DOHH2 (cell line): ENCODE data around the gene CAMSAP1.

Experiments used
- H3F3A ChIP-seq: fragments of 200-600 bp; sonication (generic), shearing (Covaris generic); 2 replicates; pipeline ENCODE4 v1.6.0; 2016; ENCODE audit warnings: antibody characterized with exemption, mild to moderate bottlenecking; ENCODE audit not compliant: control insufficient read depth, insufficient read depth
- H3K27ac ChIP-seq: fragments of 200-600 bp; sonication (generic); 2 replicates; pipeline ENCODE4 v1.5.1; 2014; ENCODE audit warnings: low read depth, mild to moderate bottlenecking, low read length, moderate library complexity
- H3K27me3 ChIP-seq: fragments of 200-600 bp; sonication (generic); 2 replicates; pipeline ENCODE4 v1.6.1; 2014; ENCODE audit warnings: mild to moderate bottlenecking, low read length, mixed read lengths; ENCODE audit not compliant: control insufficient read depth
- H3K36me3 ChIP-seq: fragments of 200-600 bp; sonication (generic); 2 replicates; pipeline ENCODE4 v1.6.1; 2014; ENCODE audit warnings: mild to moderate bottlenecking, low read length, moderate library complexity, mixed read lengths; ENCODE audit not compliant: control insufficient read depth
- H3K4me1 ChIP-seq: fragments of 200-600 bp; sonication (generic); 2 replicates; pipeline ENCODE4 v1.6.1; 2014; ENCODE audit warnings: mild to moderate bottlenecking, low read length, mixed read lengths; ENCODE audit not compliant: control insufficient read depth
- H3K4me2 ChIP-seq: fragments of 200-600 bp; sonication (generic); 2 replicates; pipeline ENCODE4 v1.6.0; 2014; ENCODE audit warnings: mild to moderate bottlenecking, low read length, moderate library complexity
- H3K4me3 ChIP-seq: fragments of 200-600 bp; sonication (generic); 2 replicates; pipeline ENCODE4 v1.5.1; 2014; ENCODE audit warnings: mild to moderate bottlenecking, low read length, mixed read lengths
- H3K79me2 ChIP-seq: fragments of 200-600 bp; sonication (generic); 2 replicates; pipeline ENCODE4 v1.6.1; 2014; ENCODE audit warnings: mild to moderate bottlenecking, low read length, mixed read lengths; ENCODE audit not compliant: control insufficient read depth
- H3K9me2 ChIP-seq: fragments of 200-600 bp; sonication (generic); replicated peaks from 2 replicates; pipeline ENCODE4 v1.6.1; 2014; ENCODE audit warnings: mild to moderate bottlenecking, low read length, mixed read lengths; ENCODE audit not compliant: control insufficient read depth
- H3K9me3 ChIP-seq: fragments of 200-600 bp; sonication (generic); 2 replicates; pipeline ENCODE4 v1.6.1; 2014; ENCODE audit warnings: antibody characterized with exemption, low read length, mixed read lengths; ENCODE audit not compliant: control insufficient read depth, insufficient read depth
- H4K20me1 ChIP-seq: fragments of 200-600 bp; sonication (generic); 2 replicates; pipeline ENCODE4 v1.6.0; 2014; ENCODE audit warnings: low read depth, mild to moderate bottlenecking, antibody characterized with exemption, low read length, moderate library complexity; ENCODE audit not compliant: control insufficient read depth, insufficient read depth
- EZH2phosphoT487 ChIP-seq: fragments of 200-600 bp; sonication (generic); IDR thresholded peaks from 2 replicates; pipeline ENCODE4 v1.6.1; 2017; ENCODE audit warnings: borderline replicate concordance, mild to moderate bottlenecking, antibody characterized with exemption, low read length, moderate library complexity, mixed read lengths
- TF ChIP-seq, protein P1 (sequence below): fragments of 200-600 bp; sonication (generic); IDR thresholded peaks from one replicate; pipeline ENCODE4 v1.5.1; 2014; ENCODE audit warnings: antibody characterized with exemption, mild to moderate bottlenecking, low read depth, low read length; ENCODE audit not compliant: poor library complexity, severe bottlenecking

CAMSAP1 gene

DNA sequence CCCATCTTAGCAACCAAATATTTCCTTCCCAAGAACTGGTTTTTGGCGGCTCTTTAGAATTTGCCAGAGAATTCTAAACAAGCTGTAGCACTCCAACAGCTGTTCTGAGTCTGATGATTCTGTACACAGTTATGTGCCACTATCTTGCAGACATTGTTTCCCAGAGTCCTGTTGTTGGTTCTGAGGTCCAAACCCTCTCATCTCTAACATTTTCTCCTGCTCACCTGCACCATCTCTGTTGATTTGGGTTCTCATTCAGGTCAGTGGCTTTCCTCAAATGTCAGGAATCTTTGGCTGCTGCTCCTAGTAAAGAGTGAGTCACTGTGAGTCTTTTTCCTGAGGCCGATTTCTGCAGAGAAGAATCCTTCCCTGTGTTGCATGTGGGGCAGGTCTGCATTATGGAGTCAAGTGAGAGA, 50.0 kb downstream of the CAMSAP1 start:
- H3K27ac ChIP-seq = no peak overlapping the region
- H3K4me3 ChIP-seq = no peak overlapping the region

DNA sequence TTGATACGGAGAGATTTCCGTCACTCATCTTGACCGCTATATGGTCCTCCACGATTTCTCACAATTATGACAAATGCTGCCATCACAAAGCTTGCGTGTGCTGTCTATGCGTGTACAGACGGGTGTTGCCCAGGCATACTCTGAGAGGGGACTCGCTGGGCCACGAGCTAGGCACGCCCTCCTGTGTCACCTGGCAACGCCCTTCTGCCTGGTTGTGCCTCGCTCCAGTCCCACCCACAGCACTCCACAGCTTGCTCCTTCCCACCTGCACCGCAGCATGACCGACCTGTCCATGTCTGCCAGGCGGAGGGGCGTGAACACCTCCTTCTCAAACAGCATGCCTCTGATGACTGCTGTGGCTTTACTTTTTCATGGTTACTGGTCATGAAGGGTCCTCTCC, 55.6 kb downstream of the CAMSAP1 start:
- H3K79me2 ChIP-seq = no peaks in the 10 kb centered on the region
- peaks cover 4% of the 10 kb centered on the region; the same call in 1 of the 2 replicates for H3K4me1 ChIP-seq
- H4K20me1 ChIP-seq = peaks cover 3% of the 10 kb centered on the region; the same call in 1 of the 2 replicates
- H3K4me2 ChIP-seq = no peak overlapping the region
- H3K27ac ChIP-seq = no peak overlapping the region
- H3K27me3 ChIP-seq = no peaks in the 10 kb centered on the region
- no peaks in the 10 kb centered on the region for H3K9me2 ChIP-seq
- H3F3A ChIP-seq = peaks cover 6% of the 10 kb centered on the region; the same call in 1 of the 2 replicates
- TF ChIP-seq, protein P1, sequence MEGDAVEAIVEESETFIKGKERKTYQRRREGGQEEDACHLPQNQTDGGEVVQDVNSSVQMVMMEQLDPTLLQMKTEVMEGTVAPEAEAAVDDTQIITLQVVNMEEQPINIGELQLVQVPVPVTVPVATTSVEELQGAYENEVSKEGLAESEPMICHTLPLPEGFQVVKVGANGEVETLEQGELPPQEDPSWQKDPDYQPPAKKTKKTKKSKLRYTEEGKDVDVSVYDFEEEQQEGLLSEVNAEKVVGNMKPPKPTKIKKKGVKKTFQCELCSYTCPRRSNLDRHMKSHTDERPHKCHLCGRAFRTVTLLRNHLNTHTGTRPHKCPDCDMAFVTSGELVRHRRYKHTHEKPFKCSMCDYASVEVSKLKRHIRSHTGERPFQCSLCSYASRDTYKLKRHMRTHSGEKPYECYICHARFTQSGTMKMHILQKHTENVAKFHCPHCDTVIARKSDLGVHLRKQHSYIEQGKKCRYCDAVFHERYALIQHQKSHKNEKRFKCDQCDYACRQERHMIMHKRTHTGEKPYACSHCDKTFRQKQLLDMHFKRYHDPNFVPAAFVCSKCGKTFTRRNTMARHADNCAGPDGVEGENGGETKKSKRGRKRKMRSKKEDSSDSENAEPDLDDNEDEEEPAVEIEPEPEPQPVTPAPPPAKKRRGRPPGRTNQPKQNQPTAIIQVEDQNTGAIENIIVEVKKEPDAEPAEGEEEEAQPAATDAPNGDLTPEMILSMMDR = no peak
- TF ChIP-seq EZH2phosphoT487 = no peak
- peaks cover 12% of the 10 kb centered on the region; the same call in 1 of the 2 replicates for H3K36me3 ChIP-seq
- H3K9me3 ChIP-seq = no peaks in the 10 kb centered on the region
- H3K4me3 ChIP-seq = no peak overlapping the region

More for the DNA sequence above, 50.0 kb downstream of the CAMSAP1 start:
- TF ChIP-seq, protein P1 = no peak
- no peak for TF ChIP-seq EZH2phosphoT487
- Histone ChIP-seq H4K20me1 (no peaks in the 10 kb centered on the region), H3K9me2 (no peaks in the 10 kb centered on the region), H3K4me2 (no peak overlapping the region), H3K4me1 (no peaks in the 10 kb centered on the region), H3F3A (no peaks in the 10 kb centered on the region), H3K27me3 (no peaks in the 10 kb centered on the region), H3K36me3 (peaks cover under 1% of the 10 kb centered on the region), H3K9me3 (no peaks in the 10 kb centered on the region), H3K79me2 (peaks cover under 1% of the 10 kb centered on the region)

DNA sequence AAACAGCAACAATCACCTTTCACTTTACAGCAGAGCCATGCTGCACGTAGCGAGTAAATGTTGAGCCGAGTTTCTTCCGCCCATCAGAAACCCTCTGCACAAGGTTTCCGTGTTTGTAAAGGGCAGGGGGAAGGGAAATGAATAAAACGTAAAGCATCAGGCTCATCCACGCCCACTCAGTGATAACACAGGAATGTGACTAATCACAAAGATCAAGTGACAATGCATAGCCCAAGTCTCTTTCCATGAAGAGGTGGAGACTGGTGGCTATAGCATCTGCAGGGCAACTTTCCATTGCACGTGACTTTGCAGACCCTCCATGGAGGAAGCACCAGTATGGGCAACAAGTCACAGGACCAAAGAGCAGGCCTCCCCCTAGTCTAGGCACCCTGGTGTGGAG, 56.6 kb downstream of the CAMSAP1 start:
- no peak overlapping the region for H3K4me2 ChIP-seq
- H4K20me1 ChIP-seq = peaks cover 3% of the 10 kb centered on the region; the same call in 1 of the 2 replicates
- no peaks in the 10 kb centered on the region for H3K79me2 ChIP-seq
- H3K9me3 ChIP-seq = no peaks in the 10 kb centered on the region
- no peak overlapping the region for H3K4me3 ChIP-seq
- H3K9me2 ChIP-seq = no peaks in the 10 kb centered on the region
- peaks cover 6% of the 10 kb centered on the region; the same call in 1 of the 2 replicates for H3F3A ChIP-seq
- no peak overlapping the region for H3K27ac ChIP-seq
- H3K27me3 ChIP-seq = no peaks in the 10 kb centered on the region
- peaks cover 4% of the 10 kb centered on the region; the same call in 1 of the 2 replicates for H3K4me1 ChIP-seq
- TF ChIP-seq EZH2phosphoT487 = no peak
- TF ChIP-seq, protein P1 = no peak
- H3K36me3 ChIP-seq = peaks cover 12% of the 10 kb centered on the region; the same call in 1 of the 2 replicates
